NOMO-1 (cell line): ENCODE measurements around the gene CSF1.
A peak's percentile ranks its signal among the peaks of the same experiment; 100 is the strongest.

ENCODE experiments used
- DNase-seq, 2 experiments: peaks; one replicate each; lab custom pipeline; 2025; ENCODE audit not compliant: unreplicated experiment in 2 of 2; lab: John Stamatoyannopoulos, UW

CSF1 gene

DNA sequence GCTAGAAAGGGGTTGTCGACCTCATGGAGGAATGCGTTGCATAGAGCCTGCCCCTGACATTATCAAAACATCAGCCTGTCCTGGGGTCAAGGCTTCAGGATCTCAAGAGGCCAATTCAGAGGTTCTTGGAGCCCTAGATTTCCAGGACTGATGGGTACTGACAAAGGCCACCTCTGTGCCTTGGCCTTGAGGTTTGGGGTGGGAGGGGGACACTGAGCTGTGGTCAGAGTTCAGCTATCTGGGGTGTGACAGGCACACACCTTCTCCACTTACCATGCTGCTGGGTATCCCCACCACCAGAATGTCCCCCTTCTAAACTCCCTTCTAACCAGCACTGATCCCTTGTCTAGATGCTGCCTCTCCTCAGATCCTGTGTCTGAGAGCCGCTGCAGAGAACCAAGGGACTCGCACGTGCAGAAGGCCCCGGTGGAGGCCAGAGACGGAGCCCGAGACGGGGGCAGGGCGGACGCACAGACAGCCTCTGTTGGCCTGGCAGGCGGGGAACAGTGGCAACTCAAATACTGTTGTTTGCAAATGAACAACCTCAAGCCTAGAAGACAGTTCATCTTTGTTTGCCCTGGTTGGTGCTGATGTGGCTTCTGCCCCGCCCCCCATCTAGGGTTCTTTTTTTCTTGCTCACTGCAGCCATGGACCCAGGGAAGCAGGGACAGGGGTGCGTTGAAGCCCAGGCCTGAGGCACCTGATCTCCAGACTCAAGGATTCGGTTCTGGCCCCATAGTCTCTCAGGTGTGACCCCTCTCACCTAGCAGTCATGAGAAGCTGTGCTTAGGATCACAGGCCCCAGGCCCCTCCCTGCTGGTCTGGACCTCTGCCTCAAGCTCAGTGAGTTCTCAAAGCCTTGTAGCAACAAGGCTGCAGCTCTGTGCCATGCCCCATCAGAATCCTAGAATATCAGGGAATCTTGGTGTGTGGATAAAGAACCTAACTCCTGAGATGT is 28.1 kb upstream of the CSF1 start:
- DNase-seq = no peak

DNA sequence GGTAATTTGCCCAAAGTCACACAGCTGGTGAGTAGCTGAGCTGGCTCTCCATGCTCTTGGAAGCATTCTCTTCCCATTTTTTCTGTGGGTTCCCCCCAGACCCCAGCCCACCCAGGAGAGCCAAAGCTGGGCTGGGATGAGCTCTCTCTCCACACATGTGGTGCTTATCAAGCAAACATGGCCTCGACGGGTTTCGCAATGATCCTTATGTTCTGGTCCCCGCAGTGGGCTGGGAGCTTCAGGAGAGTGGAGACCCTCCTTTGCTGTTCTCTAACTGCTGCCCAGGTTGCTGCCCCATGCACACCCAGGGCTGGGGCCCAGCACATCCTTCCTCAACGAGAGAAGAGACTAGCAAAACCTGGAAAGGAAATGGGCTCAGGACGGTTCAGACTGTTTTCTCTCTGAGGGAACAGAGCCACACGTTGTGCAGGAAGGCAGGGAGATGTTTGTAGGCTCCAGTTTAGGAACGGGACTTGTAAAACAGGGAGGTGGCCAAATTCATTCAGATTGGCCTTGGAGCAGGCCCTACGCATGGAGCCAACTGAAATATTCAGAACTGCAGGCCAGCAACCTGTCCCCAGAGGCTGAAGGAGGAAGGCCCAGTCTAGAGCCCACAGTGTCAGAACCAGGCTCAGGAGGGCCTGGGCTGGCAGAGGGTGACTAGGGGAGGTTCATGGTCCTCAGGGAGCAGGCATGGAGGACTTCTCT is 27.2 kb upstream of the CSF1 start:
- DNase-seq = no peak

DNA sequence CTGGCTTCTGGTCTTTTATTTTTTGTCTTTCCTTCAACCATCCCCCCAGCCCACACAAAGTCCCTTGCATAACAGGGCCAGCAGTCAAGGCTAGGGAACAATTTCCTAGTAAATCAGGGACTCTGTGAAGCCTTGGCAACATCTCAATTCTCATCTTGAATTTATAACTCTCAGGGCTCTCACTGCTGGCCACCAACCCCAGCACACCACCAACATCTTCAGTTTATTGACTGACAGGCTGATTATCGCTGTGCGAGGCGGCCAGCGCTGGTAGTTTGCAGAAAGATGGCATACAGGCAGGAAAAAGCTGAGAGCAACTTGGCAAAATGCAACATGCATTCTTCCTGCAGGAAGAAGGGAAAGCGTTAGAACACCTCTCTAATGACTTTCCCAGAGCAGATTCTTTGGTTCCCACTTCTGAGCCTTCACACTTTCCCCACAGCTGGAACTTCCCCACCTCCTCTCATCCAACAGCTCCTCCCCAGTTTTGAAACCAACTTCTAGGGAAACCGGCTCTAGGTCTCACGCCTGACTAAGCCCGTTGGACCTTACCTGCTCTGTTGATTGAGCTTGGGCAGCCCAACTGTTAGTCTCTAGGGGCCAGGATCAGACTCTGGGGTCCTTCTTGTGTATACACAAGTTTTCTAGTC is 26.3 kb upstream of the CSF1 start:
- DNase-seq = no peak

DNA sequence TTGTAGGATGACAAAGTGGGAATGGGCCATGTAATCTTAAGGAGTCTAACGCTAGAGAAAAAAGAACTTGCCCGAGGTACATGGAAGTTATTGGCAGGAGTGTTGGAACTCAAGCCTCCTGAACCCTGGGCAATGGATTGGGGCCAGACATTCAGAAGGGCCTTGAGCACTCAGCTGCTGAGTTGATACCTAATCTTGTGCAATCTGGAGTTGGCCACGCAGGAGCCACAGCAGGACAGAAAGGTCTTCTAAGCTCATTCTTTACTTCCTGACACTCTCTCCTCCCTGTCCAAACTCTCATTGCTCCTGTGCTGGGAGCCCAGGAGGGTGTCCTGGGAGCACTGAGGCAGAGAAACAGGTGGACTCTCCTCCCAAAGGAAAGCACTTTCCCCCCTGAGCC is 25.1 kb upstream of the CSF1 start:
- no peak for DNase-seq

DNA sequence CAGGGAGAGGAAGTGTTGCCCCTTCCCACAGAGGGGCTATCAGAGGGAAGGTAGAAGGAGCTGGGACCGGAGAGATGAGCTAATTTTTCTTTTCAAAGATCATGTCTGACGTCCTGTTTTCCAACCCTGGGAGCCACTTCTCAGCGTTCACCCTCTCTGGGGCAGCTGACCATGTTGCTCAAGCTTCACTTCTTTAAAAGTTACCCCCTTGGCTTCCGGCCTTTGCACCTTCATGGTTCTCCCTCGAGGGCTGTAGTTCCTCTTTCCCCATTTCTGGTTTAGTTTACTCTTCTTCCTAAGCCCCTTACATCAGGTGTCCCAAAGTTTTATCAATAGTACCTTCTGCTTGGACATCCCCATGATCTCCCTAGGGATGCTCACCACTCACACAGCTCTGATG is 23.8 kb upstream of the CSF1 start:
- DNase-seq = peak; percentile 79 to 96

DNA sequence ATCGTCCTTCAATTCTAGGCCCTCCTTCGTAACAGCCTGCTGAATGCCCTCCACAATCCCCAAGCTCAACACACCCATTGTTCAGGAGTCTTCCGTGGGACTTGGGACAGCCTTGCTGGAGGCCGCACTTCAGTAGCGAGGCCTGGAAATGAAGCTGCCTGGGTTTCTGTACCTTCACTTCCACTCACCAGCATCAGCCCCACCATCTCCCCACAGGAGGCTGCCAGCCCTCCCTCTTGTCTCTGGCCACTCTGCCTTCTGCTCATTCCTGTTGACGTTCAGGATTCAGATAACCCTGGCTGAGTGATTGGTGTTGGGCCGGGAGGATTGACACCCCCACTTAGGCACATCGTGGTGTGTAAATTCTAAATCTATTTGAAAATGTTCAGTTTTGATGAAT is 23.4 kb upstream of the CSF1 start:
- DNase-seq = no peak

DNA sequence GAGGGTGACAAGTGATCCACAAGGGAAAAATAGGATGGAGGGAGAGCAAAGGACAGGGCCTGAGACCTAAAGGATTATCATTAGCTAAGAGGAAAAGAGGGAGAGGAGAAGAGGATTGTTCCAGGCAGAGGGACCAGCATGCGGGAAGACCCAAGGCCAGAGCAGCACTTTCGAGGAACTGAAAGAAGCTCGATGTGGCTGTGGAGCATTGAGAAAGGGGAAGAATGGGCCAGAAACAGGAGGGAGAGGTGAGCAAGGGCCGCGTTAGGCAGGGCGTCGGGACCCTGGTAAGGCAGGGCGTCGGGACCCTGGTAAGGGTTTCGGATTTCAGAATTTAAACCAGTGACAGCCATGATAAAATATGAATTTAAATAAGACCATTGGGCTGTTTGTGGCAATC is 22.8 kb upstream of the CSF1 start:
- peak; percentile 47 to 81 for DNase-seq

DNA sequence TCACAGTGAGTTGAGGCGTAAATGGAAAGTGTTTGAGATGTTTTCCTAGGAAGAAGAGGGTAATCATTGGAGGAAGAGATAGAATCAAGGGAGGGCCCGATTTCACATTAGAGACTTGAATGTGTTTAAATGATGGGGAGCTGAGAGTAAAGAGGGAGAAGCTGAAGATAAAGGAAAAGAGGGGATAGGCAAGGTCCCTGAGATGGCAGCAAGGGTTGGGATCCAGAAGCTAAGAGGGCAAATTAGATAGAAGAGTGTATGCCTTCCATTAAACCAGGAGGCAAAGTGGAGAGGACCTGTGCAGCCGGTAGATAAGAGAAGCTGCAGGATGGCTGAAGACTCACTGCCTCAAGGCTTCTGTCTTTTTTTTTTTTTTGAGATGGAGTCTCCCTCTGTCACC is 21.6 kb upstream of the CSF1 start:
- no peak for DNase-seq

DNA sequence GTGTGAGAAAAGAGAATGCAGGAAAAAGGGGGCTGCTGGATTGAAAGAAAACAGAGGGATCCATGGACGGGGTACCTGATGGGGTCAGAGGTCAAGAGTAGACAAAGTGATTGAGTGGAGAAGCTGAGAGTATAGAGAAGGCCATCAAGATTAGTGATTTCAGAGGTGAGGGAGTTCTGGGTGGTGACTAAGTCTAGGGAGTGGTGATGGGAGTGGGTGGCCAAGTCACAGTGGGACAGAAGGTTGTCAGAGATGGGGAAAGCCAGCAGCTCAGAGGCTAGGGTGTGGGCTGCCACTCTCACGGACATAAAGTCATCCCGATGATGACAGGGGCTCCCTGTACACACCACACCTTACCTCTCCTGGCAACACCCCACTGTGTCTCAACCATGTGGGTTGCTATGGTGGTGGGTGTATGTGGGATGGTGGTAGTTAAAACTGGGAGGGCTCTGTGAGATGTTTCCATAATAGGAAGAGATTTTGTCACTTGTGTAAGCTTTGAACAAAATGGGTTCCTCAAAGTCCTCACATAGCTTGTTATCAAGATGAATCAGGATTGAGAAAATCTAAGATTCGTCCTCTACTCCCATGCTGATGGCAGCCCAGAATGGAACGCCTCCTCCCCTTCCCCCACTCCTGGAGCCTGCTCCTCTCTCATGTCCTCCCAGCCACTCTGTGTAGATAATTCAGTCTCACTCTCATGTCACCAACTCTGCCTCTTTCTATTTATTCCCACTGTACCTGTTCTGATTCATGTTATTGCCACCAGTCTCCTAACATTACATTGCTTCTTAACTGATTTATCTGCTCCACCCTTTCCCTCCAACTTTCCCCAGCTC is 20.3 kb upstream of the CSF1 start:
- DNase-seq = no peak

DNA sequence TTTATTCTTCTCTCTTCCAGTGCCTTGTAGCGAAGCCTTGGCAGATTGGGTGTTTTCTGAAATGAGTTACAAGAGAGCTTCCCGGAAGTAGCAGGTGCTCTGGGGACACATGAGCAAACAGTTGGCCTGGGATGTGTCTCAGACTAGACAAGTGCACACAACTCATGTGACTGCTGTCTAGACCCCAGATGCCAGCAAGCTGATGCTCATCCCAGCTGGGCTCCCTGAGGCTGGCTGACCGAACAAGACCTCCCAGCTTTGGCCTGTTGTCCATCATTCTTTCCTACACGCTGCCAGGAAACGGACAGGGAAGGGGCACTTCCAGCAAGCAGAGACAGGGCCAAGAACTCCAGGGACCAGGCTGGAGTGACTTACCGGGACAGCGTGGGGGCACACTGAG is 18.7 kb upstream of the CSF1 start:
- no peak for DNase-seq

DNA sequence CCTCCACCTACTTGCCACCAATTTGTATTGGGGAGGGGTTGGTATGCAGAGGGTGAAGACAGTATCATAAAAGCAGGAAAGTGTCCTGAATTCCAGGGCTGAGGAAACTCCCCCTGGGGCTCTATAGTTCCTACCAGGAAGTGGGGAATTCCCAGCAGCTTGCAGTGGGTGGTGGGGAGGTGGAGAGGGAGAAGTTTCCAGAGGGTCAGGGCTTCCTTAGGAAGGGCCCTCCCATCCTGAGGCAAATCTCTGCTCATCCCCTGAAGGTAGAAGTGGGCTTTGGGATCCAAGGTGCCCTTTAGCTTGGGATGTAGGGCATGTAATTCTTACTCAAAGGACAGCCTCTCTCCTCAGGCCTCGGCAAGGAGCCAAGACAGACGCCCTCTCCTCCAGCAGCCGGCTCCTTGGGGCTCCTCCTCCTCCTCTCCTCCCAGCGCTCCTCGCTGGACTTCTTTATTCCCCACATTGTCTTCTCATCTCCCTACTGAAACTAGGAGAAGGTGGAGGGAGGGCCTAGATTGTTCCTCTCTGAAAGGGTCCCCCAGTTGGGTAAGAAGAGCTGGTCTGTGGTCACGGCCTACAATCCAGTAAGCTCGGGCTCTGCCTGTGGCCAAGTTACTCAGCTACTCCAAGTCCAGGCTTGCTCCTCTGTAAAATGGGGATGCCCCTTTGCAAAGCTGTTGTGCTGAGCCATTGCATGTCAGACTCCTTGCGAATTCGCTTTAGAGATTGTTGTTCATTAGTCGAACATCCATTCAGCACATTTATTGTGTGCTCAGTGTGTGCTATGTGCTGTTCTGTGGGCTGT is 17.9 kb upstream of the CSF1 start:
- DNase-seq = no peak

DNA sequence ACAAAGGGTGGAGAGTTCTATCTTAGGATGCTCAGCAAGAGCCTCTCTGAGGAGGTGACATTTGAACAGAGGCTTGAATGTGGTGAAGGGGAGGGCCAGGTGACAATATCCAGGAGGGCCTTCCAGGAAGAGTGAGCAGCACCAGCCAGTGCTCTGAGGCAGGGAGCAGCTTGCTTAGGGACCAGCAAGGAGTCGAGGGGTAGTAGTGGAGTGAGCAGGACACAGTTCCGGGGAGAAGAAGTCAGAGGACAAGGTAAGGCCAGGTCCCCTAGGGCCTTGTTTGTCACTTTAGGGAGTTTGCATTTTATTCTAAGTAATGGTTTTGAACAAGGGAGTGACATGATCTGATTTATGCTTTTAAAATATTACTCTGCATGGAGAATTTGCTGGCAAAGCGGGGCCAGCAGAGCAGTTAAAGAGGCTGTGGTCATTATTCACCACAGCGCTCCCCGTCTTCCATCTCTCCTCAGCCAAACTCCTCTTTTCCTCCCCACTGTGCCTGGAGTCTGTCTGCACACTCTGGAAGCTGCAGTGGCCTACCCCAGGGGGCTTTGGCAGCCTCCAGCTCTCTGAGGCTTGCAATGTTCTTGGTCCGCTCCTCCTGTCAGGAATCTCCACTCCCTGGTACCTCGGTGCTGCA is 17.0 kb upstream of the CSF1 start:
- no peak for DNase-seq

DNA sequence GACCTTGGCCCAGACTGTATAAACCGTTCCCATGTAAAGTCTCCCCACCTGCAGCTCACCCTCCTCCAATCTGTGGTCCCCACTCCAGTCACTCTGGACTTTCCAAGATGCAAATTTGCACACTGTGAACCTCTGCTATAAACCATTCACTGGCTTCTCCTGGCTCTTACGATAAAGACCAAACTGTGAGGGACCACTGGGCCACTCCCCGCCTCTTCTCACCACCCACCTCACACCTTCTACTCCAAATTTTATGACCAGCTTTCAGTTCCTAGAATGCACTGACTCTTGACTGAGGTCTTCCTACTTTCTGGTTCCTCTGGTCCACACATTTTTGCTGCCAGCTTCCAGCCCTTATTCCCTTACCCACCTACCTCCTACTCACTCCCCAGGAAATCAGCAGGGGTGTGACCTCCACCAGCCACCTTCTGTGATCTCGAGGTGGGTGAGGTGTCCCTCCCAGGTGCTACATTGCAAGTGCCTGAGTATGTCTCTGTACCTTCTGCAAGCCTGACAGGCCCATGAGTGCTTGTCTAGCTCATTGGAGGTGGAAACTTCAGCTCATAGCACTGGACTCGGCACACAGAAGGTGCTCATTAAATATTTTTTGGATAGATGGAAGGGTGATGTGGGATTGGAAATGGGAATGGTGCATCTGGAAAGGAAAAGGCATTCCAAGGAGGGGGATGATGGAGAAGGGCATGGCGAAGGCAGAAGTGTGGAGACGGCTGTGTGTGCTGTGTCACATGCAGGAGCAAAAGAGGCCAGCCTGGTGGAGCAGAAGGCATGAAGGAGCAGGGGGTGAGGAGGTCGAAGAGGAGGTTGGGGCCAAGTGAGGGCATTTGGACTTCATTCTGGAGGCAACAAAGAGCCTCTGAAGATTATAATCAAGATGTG is 15.6 kb upstream of the CSF1 start:
- no peak for DNase-seq

DNA sequence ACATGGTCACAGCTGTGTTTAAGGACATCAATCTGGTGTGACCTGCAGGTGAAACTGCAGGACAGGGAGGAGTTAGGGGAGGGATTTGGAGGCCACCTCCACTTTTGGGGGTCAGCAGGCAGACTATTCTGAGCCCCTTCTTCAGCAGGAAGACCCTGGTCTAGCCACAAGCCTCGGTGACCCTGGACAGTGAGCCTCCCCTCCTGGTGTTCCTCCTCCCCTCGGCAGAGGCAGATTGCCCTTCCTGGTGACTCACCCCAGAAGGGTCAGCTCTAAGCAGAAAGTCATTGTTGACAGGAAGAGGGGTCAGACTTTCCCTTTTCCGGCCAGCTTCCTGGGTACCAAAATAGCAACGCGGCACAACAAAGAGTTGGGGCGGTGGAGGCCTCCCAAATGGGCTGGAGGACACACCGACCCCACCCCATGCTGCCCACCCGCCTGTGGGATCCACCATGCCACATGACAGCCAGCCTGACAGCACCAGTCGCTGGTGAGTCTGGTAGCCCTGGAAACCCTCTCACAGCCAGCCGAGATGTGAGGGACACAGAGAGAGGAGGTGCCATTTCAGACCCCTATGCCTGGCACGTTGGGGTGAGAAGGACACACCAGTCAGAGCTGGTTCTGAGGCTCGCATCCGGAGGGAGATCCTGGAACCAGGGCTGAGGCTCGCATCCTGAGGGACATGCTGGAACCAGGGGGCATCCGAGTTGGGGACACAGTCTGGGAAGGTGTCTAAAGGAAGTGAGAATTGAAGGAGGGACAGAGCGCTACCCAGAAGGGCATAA is 14.7 kb upstream of the CSF1 start:
- DNase-seq = peak in 1 of 2 experiments; percentile 29

DNA sequence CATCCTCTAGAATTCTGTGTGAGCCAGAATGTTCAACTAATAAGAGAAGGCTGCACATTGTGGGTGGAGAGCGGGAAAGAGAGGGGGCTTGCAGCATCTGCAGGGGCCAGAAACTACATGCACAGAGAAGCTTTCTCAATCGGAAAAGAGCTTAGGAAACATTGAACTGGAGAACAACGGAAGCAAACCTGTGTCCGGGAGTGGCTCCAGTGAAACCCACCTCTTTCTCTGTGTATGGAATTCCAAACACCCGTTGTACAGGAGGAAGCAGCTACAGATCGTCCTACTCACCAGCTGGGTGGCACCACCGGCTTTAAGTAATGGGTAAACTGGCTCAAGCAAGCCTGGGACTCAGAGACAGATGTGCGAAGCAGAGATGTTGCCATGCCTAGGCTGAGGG is 14.0 kb upstream of the CSF1 start:
- no peak for DNase-seq

DNA sequence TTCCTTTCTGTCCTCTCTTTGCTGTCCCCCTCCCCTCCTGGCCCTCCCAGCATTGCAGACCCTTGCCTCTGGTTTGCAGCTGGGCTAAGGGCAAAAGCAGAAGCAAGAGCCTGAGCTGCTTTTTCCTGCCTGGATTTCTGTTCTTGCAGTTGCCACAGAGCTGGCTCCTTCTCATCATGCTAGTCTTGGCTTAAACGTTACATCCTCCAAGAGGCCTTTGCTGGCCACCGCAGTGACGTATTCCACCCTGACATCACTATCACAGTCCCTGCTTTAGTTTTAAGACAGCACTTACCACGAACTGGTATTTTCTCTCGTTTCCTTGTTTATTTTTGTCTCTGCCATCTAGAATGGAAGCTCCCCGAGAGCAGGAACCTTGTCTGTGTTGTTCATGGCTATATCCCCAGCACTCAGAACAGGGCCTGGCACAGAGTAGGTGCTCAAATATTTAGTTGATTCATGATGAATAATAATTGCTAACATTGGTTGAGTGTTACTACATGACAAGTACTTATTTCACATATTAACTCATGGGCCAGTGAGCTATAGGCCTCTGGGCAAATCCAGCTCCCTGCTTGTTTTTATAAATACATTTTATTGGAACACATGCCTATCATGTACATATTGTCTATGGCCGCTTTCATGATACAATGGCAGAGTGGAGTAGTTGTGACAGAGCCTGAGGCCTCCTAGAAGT is 13.2 kb upstream of the CSF1 start:
- no peak for DNase-seq

DNA sequence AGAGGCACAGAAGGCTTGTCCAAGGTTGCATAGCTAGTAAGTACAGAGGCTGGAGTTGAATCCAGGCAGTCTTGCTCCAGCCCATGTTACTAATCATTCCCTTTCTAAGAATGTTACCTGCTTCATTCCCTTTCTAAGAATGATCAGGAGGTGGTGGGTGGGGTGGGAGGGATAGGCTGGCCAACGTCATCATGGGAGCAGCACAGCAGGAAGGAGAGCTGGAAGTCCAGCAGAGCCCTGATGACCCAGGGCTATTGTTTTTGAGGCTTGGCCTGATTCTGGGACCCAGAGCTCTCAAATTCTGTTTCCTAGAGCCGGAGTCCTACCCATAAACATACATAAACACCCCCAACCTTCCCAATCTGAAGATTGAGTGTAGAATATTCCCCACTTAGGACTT is 11.8 kb upstream of the CSF1 start:
- DNase-seq = no peak
